Effector memory CD8-positive, alpha-beta T cell (primary cell): ENCODE results near the gene TTLL11.

ENCODE experiments used
- ATAC-seq: fragments of 150-1000 bp; cut with Tn5 transposase; replicated peaks from 2 replicates; pipeline ENCODE4 v1.10.0; 2021; ENCODE audit warnings: mild to moderate bottlenecking, moderate library complexity
- DNase-seq, 3 experiments: peaks; one replicate each; pipeline ENCODE4 v3.0.0; 2021
- H3K27ac Mint-ChIP-seq, 2 donors: one replicate each; pipeline ENCODE4 v1.8.0; 2022; ENCODE audit warnings: mild to moderate bottlenecking in 2 of 2, mixed read lengths in 2 of 2, moderate library complexity in 2 of 2
- H3K27me3 Mint-ChIP-seq, 2 donors: one replicate each; pipeline ENCODE4 v1.8.0; 2022; ENCODE audit warnings: mixed read lengths in 2 of 2
- H3K36me3 Mint-ChIP-seq: one replicate; pipeline ENCODE4 v1.8.0; 2022; ENCODE audit warnings: mild to moderate bottlenecking, moderate library complexity, mixed read lengths; ENCODE audit not compliant: insufficient read depth
- H3K4me1 Mint-ChIP-seq, 2 donors: one replicate each; pipeline ENCODE4 v1.8.0; 2022; ENCODE audit warnings: low read depth in 2 of 2, mixed read lengths in 2 of 2
- H3K4me3 Mint-ChIP-seq, 2 donors: one replicate each; pipeline ENCODE4 v1.8.0; 2022; ENCODE audit warnings: mild to moderate bottlenecking in 2 of 2, mixed read lengths in 2 of 2, moderate library complexity in 2 of 2
- H3K9me3 Mint-ChIP-seq, 2 donors: one replicate each; pipeline ENCODE4 v1.8.0; 2022; ENCODE audit warnings: mixed read lengths in 2 of 2

TTLL11 gene

DNA sequence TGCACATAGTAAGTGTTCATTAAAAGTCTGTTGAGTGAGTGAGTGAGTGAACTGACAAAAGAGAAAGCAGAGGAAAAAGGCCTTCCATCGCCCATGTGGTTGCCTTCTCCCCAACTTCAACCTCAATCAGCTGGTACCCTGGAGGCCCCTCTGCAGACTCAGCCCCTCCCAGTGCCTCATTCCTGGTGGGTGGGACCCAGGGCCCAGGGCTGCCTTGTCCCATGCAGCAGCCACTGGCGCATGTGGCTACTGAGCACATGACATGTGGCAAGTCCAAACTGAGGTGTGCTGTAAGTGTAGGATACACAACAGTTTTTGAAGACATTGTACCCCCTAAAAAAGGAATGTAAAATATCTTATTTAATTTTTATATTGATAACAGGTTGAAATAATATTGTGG is 36.9 kb upstream of the TTLL11 start:
- no peak for ATAC-seq
- Mint-ChIP-seq H3K27ac (peak overlapping the region in 1 of 2 donors; percentile 41), H3K4me3 (no peak overlapping the region), H3K36me3 (no peaks in the 10 kb centered on the region), H3K27me3 (peaks cover 28 to 65% of the 10 kb centered on the region in 2 donors), H3K4me1 (peaks cover 10 to 16% of the 10 kb centered on the region in 2 donors), H3K9me3 (no peaks in the 10 kb centered on the region)
- DNase-seq, result no peak

DNA sequence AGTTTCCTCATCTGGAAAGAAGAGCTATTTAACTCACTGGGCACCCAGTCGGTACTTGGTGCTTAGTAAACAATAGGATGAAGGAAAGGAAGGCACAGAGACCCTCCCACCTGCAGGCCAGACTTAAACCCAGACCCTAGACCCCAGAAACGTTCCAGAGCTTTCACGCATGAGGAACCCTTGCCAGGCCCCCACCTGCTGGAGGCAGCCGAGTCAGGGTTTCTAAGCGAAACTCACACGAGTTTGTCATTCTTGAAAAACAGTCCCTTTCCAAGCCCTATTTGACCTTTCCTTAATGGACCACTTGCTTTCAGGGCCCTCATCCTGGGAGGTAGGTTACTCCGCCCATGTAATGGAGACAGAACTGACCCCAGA is 35.8 kb upstream of the TTLL11 start:
- H3K27me3 Mint-ChIP-seq, result peaks cover 38 to 75% of the 10 kb centered on the region in 2 donors
- no peak overlapping the region for H3K4me3 Mint-ChIP-seq
- no peaks in the 10 kb centered on the region for H3K9me3 Mint-ChIP-seq
- DNase-seq (no peak), ATAC-seq (no peak)
- H3K36me3 Mint-ChIP-seq, result no peaks in the 10 kb centered on the region
- H3K4me1 Mint-ChIP-seq, result peaks cover 11 to 17% of the 10 kb centered on the region in 2 donors
- no peak overlapping the region for H3K27ac Mint-ChIP-seq

DNA sequence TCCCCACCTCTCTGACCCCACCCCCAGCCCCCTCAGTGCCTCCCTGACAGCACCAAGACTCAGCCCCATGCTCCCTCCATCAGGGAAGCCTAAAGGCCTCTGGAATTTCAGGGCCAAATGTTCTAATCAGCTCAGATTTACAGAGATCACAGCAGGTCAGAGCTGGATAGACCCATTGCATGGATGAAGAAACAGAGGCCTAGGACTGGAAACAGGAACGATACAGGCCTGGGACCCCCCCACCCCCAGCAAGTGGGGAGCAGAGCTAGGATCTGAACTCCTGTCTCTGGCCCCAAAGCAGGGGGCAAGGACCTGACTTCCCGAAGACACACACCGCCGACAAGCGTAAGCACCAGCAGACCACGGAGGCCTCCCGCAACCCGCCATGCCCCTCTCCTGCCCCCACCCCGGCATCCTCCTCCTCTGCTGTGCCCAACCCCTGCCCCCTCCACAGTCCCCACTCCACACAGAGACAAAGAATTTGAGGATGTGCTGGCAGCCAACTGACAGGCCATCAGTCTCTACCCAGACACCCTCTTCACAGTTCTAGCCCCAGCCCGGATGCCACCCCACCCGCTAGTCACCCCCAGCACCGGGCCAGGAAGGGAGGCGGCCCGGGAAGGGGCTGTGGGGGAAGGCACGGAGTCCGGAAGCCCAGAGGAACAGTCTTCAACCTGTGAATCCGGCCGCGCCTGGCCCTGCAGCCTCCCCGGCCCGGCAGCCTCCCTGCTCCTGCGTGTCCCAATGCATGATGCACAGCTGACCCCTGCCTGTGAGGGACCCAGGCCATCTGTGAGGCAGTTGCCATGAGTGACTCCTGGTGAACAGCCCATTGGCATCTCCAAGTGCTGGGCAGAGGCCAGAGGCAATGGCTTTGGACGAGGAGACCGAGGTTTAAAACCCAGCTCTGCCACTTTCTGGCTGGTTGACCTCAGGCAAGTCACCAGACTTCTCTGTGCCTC is 35.2 kb upstream of the TTLL11 start:
- Mint-ChIP-seq H3K4me1 (peaks cover 11 to 18% of the 10 kb centered on the region in 2 donors), H3K4me3 (peak overlapping the region in 1 of 2 donors; percentile 15), H3K27ac (no peak overlapping the region), H3K27me3 (peaks cover 38 to 73% of the 10 kb centered on the region in 2 donors), H3K9me3 (no peaks in the 10 kb centered on the region), H3K36me3 (no peaks in the 10 kb centered on the region)
- ATAC-seq, result peak; percentile 70
- DNase-seq, result no peak

DNA sequence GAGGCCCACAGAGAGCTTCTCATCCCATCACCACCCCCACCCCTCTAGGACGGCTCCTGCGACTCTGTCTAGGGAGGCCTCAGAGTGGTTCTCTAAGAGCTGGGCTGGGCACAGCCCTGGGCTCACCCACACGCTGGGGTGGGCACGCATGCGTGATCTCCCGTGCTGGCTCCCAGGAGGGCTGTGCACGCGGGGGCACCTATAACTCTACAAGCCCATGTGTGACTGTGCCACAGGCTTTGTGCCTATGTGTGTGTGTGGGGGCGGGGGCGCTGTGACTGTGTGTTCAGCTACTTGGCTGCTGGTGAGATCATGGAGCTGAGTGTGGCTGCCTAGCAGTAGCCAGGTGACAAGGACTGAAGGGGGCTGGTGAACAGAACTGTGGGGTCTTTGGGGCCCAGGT is 34.3 kb upstream of the TTLL11 start:
- Mint-ChIP-seq H3K9me3 (no peaks in the 10 kb centered on the region), H3K4me1 (peaks cover 11 to 24% of the 10 kb centered on the region in 2 donors), H3K27me3 (peaks cover 38 to 64% of the 10 kb centered on the region in 2 donors), H3K36me3 (no peaks in the 10 kb centered on the region), H3K27ac (peak overlapping the region in 1 of 2 donors; percentile 23), H3K4me3 (no peak overlapping the region)
- DNase-seq, result no peak
- no peak for ATAC-seq

DNA sequence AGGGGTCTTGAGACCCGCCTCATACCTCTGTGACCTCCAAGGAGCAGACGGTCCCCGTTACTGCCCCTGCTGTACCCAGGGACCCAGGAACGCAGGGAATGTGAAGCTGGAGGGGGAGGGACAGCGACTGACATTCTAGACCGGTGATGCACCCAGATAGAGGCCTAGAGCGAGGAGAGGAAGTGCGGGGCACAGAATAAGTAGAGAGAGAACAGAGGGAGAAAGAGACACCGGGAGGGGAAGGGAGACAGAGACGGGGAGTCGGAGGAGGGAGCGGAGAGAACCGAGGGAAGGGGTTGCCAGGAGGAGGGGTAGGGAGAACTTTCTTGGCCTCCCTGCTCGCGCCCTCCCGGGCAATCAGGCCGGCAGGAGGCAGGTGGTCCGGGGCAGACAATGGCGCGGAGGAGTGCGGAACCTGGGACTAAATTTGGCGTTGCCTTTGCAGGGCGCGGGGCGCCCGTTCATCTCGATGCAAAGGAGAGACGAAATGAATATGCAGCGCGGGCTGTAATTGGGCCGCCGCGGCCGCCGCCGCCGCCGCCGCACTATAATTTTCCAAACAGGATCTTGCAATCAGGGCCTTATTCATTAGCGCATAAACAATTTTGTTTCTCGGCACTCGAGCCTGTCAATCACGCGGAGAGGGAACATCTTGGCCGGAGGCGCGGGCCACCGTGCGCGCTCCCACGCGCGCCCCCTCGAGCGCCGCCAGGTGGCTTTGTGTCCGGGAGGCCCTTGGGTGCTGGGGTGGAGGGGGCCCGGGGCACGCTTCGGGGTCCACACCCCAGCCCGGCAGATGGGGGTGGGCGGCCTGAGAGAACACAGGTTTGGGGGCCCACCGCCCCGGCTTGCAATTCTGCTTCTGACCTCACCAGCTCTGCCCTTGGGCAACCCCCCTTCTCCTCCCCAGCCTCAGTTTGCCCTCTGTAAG is 33.5 kb upstream of the TTLL11 start:
- Mint-ChIP-seq H3K27ac (no peak overlapping the region), H3K4me1 (peaks cover 11 to 24% of the 10 kb centered on the region in 2 donors), H3K36me3 (no peaks in the 10 kb centered on the region), H3K9me3 (no peaks in the 10 kb centered on the region), H3K27me3 (peaks cover 31 to 56% of the 10 kb centered on the region in 2 donors), H3K4me3 (peak overlapping the region; percentile 37 to 66)
- DNase-seq, result no peak
- no peak for ATAC-seq

DNA sequence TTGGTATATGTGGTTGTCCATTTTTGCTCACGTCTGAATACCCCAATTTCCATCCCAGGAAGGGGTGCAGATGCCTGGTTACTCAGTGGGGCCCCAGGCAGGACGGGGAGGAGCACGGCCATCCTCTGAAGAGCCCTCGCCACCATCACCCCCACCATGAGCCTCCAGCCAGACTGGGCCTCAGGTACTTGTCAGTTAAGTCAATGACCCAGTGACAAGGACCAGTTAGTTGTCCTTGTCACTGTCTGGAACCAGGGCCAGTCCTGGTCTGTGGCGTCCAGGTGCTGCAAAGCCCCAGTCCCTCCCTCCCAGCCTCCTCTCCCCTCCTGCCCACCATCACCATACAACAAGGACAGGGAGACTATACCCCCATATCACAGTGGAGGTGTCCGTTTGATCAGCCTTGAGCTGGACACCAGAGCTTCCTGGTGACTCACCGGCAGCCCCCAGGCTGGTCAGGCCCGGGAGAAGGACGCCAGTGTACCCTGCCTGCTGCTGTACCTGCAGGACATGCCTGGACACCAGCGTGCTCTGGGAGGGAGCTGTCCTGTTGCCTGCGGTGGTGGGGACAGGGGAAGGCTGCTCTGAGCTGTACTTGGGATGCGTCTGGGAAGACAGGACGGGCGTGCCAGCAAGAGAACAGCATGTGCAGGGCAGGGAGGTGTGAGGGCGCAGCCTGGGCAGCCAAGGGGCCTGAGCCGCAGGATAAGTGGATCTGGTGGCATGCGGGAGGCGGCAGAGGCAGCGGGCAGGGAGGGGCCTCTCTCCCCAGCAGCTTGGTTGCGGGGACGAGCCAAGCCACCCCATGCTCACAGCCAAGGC is 32.6 kb upstream of the TTLL11 start:
- H3K27ac Mint-ChIP-seq, result no peak overlapping the region
- H3K4me1 Mint-ChIP-seq, result peaks cover 11 to 24% of the 10 kb centered on the region in 2 donors
- H3K4me3 Mint-ChIP-seq, result peak overlapping the region; percentile 50 to 66
- no peak for ATAC-seq
- peaks cover 27 to 51% of the 10 kb centered on the region in 2 donors for H3K27me3 Mint-ChIP-seq
- no peak for DNase-seq
- no peaks in the 10 kb centered on the region for H3K9me3 Mint-ChIP-seq
- no peaks in the 10 kb centered on the region for H3K36me3 Mint-ChIP-seq

DNA sequence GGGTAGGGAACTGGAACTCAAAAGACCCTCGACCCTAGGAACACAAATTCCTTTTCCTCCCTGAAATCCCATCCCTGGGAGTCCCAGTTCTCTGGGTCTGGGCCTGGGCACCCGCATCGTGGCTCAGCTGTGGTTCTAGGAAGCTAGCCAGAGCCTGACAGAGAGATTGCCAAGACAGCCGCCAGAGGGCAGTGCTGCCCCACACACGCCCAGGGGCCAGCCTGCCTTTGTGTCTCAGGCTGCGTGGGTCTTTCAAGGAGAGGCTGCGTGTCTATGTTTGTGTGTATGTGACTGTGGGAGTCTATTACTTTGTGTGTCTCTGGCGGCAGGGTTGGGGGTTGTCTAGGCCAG is 32.0 kb upstream of the TTLL11 start:
- ATAC-seq (peak; percentile 81), DNase-seq (peak; percentile 67 to 75 (median 74))
- no peaks in the 10 kb centered on the region for H3K36me3 Mint-ChIP-seq
- H3K27ac Mint-ChIP-seq, result peak overlapping the region in 1 of 2 donors; percentile 14
- peaks cover 11 to 24% of the 10 kb centered on the region in 2 donors for H3K4me1 Mint-ChIP-seq
- peak overlapping the region; percentile 25 to 50 for H3K4me3 Mint-ChIP-seq
- peaks cover 27 to 45% of the 10 kb centered on the region in 2 donors for H3K27me3 Mint-ChIP-seq
- no peaks in the 10 kb centered on the region for H3K9me3 Mint-ChIP-seq

DNA sequence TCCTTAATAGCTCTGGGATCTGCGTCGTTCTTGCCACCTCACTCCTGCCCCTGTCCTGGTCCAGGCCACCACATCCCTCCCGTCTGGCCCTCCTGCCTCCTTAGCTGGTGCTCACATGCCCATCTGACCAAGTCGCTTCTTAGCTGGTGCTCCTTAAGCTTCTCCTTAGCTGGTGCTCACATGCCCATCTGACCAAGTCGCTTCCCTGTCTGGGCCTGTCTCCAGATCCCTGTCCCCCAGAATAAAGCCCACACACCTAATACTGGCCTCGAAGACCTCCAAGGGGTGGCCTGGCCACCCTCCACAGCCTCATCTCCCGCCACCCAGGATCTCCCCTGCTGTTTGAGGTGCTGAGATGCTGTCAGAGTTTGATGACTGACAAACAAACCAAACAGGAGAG is 31.4 kb upstream of the TTLL11 start:
- DNase-seq (no peak), ATAC-seq (no peak)
- Mint-ChIP-seq H3K9me3 (no peaks in the 10 kb centered on the region), H3K4me3 (no peak overlapping the region), H3K27ac (no peak overlapping the region), H3K4me1 (peaks cover 11 to 24% of the 10 kb centered on the region in 2 donors), H3K36me3 (no peaks in the 10 kb centered on the region), H3K27me3 (peaks cover 27 to 44% of the 10 kb centered on the region in 2 donors)

DNA sequence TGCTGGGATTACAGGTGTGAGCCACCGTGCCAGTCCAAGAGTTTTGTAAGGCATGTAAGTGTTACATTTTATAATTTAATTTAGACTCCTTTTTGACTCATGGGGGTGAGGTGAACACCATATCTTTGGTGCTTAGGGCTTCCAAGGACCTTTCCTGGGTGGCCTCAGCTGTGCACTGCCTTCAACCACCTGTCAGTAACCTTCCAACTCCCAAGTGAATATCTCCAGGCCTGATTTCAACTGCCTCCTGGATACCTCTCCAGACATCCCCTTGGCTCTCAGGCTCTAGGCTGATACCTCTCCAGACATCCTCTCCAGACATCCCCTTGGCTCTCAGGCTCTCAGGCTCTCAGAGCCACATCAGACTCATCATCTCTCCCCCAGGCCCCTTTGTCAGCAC is 30.9 kb upstream of the TTLL11 start:
- ATAC-seq, result no peak
- peaks cover 27 to 44% of the 10 kb centered on the region in 2 donors for H3K27me3 Mint-ChIP-seq
- H3K4me1 Mint-ChIP-seq, result peaks cover 11 to 24% of the 10 kb centered on the region in 2 donors
- no peaks in the 10 kb centered on the region for H3K36me3 Mint-ChIP-seq
- no peak overlapping the region for H3K4me3 Mint-ChIP-seq
- H3K9me3 Mint-ChIP-seq, result no peaks in the 10 kb centered on the region
- no peak overlapping the region for H3K27ac Mint-ChIP-seq
- no peak for DNase-seq

DNA sequence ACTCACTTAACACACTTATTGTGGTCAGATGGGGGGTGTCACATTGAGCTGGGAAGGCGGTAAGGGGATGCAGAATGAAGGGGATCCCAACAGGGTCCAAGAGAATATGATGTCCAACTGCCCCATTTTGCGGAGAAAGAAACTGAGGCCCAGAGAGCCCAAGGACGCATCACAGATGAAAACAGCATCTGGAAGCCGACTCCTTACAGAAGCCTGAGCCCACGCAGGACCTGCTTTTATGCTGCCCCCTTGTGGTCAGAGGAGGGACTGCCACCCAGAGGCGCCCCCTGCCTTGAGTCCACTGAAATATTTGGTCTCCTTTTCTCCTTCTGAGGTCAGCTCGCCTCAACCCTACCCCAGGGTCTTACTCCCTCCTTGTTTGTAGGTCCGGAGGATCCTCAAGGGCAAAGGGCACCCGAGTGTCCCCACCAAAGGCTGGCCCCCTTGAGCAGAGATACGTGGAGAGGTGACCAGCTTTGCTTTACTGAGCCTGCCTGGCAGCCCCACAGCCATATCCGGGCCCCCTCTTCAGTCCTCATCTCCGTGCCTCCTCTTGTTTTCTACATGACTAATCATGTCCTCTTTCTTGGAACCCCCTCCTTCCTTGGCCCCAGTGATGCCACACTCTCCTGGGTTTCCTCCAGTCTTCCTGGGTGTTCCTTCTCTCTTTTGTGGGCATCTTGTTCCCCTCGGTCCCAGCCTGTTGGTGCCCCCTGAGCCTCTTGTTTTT is 30.0 kb upstream of the TTLL11 start:
- Mint-ChIP-seq H3K36me3 (no peaks in the 10 kb centered on the region), H3K27ac (no peak overlapping the region), H3K4me1 (peaks cover 11 to 24% of the 10 kb centered on the region in 2 donors), H3K4me3 (no peak overlapping the region), H3K9me3 (no peaks in the 10 kb centered on the region), H3K27me3 (peaks cover 27 to 43% of the 10 kb centered on the region in 2 donors)
- peak; percentile 69 to 76 (median 72) for DNase-seq
- peak; percentile 67 for ATAC-seq

DNA sequence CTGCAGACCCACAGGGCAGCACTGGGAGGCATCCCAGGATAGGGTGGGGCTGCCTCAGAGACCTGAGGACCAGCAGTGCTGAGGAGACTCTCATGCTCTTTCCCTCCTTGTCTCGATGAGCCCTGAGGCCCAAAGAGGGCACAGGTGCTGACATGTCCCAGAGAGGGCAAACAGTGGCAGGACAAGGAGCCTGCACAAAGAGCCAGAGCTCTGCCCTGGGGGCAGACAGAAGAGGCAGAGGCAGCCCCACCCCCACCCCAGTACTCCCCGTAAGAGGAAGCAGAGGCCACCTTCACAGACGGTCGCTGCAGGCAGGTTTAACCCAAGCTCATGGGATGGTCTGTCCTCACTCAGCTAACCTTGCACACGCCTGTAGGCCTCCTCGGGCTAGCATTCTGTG is 29.4 kb upstream of the TTLL11 start:
- H3K27ac Mint-ChIP-seq, result no peak overlapping the region
- peaks cover 27 to 37% of the 10 kb centered on the region in 2 donors for H3K27me3 Mint-ChIP-seq
- H3K36me3 Mint-ChIP-seq, result no peaks in the 10 kb centered on the region
- no peak for ATAC-seq
- DNase-seq, result no peak
- peaks cover 11 to 23% of the 10 kb centered on the region in 2 donors for H3K4me1 Mint-ChIP-seq
- H3K9me3 Mint-ChIP-seq, result no peaks in the 10 kb centered on the region
- H3K4me3 Mint-ChIP-seq, result no peak overlapping the region

DNA sequence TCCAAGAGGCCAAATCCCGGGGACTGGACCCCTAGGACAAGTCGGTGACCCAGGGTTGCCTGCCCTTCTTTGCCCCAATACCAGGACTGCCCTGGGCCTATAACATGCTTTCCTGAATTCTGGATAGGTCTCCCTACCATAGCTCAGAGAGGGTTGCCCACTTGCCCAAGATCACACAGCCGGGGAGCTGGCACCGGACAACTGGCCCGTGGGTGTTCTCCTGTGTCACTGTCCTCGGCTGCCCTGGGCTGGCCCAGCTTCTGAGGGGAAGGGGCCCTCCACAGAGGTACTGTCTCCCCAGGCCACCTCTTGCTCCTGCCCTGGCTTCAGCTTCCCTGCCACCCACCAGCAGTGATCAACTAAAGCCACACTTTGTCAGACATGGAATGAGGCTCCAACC is 28.8 kb upstream of the TTLL11 start:
- no peak for ATAC-seq
- Mint-ChIP-seq H3K36me3 (no peaks in the 10 kb centered on the region), H3K4me1 (peaks cover 11 to 22% of the 10 kb centered on the region in 2 donors), H3K27me3 (peaks cover 27 to 31% of the 10 kb centered on the region in 2 donors), H3K9me3 (no peaks in the 10 kb centered on the region), H3K4me3 (no peak overlapping the region), H3K27ac (no peak overlapping the region)
- no peak for DNase-seq
